Immature natural killer cell (primary cell): ENCODE measurements around the gene DONSON. TPM values are rescaled to one million over a fixed set of nuclear protein-coding genes. Genes with fewer than 3 reads are reported as not detected.
"Not testable (repeated sequence)": the region's sequence is repeated elsewhere in the genome, so short reads cannot be mapped to it uniquely, and the experiment has no call there.

Experiments used
- DNase-seq, 3 donors: peaks; one replicate each; pipeline ENCODE4 v3.0.0; 2022; ENCODE audit warnings: mixed read lengths in 1 of 3
- H3K27ac Mint-ChIP-seq, 6 donors: one replicate each; pipeline ENCODE4 v1.8.0; 2020; ENCODE audit warnings: mixed read lengths in 6 of 6, mild to moderate bottlenecking in 5 of 6, inconsistent platforms in 4 of 6, moderate library complexity in 3 of 6
- H3K27me3 Mint-ChIP-seq, 3 donors: one replicate each; pipeline ENCODE4 v1.8.0; 2020 to 2021; ENCODE audit warnings: low read depth in 3 of 3, mild to moderate bottlenecking in 3 of 3, mixed read lengths in 3 of 3, moderate library complexity in 3 of 3, inconsistent platforms in 1 of 3
- H3K36me3 Mint-ChIP-seq, 3 donors: one replicate each; pipeline ENCODE4 v1.8.0; 2020; ENCODE audit warnings: mixed read lengths in 3 of 3, inconsistent platforms in 2 of 3, mild to moderate bottlenecking in 2 of 3
- H3K4me1 Mint-ChIP-seq, 2 donors: one replicate each; pipeline ENCODE4 v1.8.0; 2020; ENCODE audit warnings: inconsistent platforms in 2 of 2, mild to moderate bottlenecking in 2 of 2, mixed read lengths in 2 of 2, moderate library complexity in 1 of 2
- H3K4me3 Mint-ChIP-seq, 5 donors: one replicate each; pipeline ENCODE4 v1.8.0; 2020; ENCODE audit warnings: mild to moderate bottlenecking in 5 of 5, mixed read lengths in 5 of 5, inconsistent platforms in 3 of 5, moderate library complexity in 3 of 5
- H3K9me3 Mint-ChIP-seq, 6 donors: one replicate each; pipeline ENCODE4 v1.8.0; 2020; ENCODE audit warnings: mild to moderate bottlenecking in 6 of 6, mixed read lengths in 6 of 6, inconsistent platforms in 4 of 6, moderate library complexity in 3 of 6
- polyA plus RNA-seq, 3 donors: library from polyadenylated mRNA; unstranded; fragments of 300-500 nt; fragmentation: Illumina TruSeq; gene quantifications; one replicate each; pipeline ENCODE4 v1.2.3, GENCODE V29; 2021

The DONSON gene
- polyA plus RNA-seq, 3 donors from 2014 or later: 2.3 to 3.7 (median 3.2) TPM

GRCh38 chr21:33578959-33579542 is 9.4 kb downstream of the DONSON start:
- Mint-ChIP-seq H3K27ac (peak overlapping the region in 4 of 6 donors; percentile 45 to 80 (median 70)), H3K36me3 (peaks cover 0 to 12% (median 2%) of the 10 kb centered on the region in 3 donors), H3K4me3 (no peak overlapping the region), H3K9me3 (no peaks in the 10 kb centered on the region), H3K4me1 (no peaks in the 10 kb centered on the region), H3K27me3 (no peaks in the 10 kb centered on the region)
- DNase-seq: no peak

DNA sequence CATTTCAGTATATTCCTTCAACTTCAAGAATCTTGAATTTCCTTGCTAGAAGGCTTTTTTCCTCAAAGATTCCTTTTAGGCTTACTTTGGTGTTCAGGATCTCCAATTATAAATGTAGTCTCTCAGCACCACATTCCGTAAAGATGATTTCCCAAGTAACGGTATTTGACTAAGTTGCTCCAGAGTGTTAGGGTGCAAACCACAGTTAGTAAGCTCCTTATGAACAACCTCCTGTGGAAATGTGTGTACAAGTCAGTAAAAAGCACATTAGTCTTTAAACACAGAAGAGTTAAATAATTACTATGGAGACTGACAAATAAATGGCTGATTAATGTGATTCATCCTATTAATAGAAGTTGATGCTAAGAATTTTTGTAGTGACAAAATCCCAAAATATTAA is 10.3 kb downstream of the DONSON start:
- Mint-ChIP-seq H3K27me3 (no peaks in the 10 kb centered on the region), H3K9me3 (no peaks in the 10 kb centered on the region), H3K36me3 (peaks cover 0 to 16% (median 2%) of the 10 kb centered on the region in 3 donors), H3K4me1 (no peaks in the 10 kb centered on the region), H3K27ac (peak overlapping the region in 2 of 6 donors; percentile 27 to 45), H3K4me3 (no peak overlapping the region)
- no peak for DNase-seq

GRCh38 chr21:33576741-33577141 is 11.7 kb downstream of the DONSON start:
- not testable (repeated sequence) for H3K9me3 Mint-ChIP-seq, DNase-seq, H3K4me3 Mint-ChIP-seq, H3K27me3 Mint-ChIP-seq, H3K4me1 Mint-ChIP-seq
- H3K27ac Mint-ChIP-seq: peak overlapping the region in 3 of 6 donors; percentile 3 to 33 (median 4)
- peaks cover 0 to 16% (median 8%) of the 10 kb centered on the region in 3 donors for H3K36me3 Mint-ChIP-seq

GRCh38 chr21:33572350-33572749 is 16.1 kb downstream of the DONSON start:
- Mint-ChIP-seq H3K9me3 (no peaks in the 10 kb centered on the region), H3K36me3 (peaks cover 6 to 24% (median 21%) of the 10 kb centered on the region in 3 donors)

GRCh38 chr21:33569991-33570390 is 18.5 kb downstream of the DONSON start:
- H3K4me3 Mint-ChIP-seq: no peak overlapping the region
- H3K4me1 Mint-ChIP-seq: peaks cover 13 to 36% of the 10 kb centered on the region in 2 donors
- H3K36me3 Mint-ChIP-seq: peaks cover 6 to 26% (median 17%) of the 10 kb centered on the region in 3 donors
- H3K9me3 Mint-ChIP-seq: no peaks in the 10 kb centered on the region
- DNase-seq: no peak
- no peaks in the 10 kb centered on the region for H3K27me3 Mint-ChIP-seq
- H3K27ac Mint-ChIP-seq: peak overlapping the region in 4 of 6 donors; percentile 26 to 61 (median 44)

More at GRCh38 chr21:33572350-33572749, 16.1 kb downstream of the DONSON start:
- H3K27me3 Mint-ChIP-seq: no peaks in the 10 kb centered on the region
- H3K27ac Mint-ChIP-seq: peak overlapping the region in 4 of 6 donors; percentile 28 to 63 (median 45)
- peaks cover 13 to 20% of the 10 kb centered on the region in 2 donors for H3K4me1 Mint-ChIP-seq
- no peak for DNase-seq
- no peak overlapping the region for H3K4me3 Mint-ChIP-seq

DNA sequence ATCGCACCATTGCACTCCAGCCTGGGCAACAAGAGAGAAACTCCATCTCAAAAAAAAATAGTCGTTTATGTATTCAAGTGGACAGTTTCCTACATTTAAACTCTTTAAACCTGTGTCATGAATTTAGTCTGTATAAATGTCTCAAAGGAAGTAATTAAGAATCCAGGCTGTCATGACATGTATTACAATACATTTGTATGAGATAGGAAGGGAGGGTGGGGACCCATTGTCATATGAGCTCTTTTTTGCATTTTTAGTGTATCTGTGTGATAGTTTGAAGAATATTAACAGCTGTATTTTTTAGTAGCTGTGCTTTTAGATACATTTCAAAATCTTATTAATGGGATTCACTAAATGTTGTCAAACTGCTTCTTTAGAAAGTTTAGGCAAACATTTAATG is 20.0 kb downstream of the DONSON start:
- Mint-ChIP-seq H3K36me3 (peaks cover 6 to 27% (median 9%) of the 10 kb centered on the region in 3 donors), H3K27ac (peak overlapping the region in 1 of 6 donors; percentile 23), H3K27me3 (no peaks in the 10 kb centered on the region), H3K9me3 (no peaks in the 10 kb centered on the region), H3K4me1 (peaks cover 18 to 43% of the 10 kb centered on the region in 2 donors), H3K4me3 (no peak overlapping the region)
- DNase-seq: no peak

DNA sequence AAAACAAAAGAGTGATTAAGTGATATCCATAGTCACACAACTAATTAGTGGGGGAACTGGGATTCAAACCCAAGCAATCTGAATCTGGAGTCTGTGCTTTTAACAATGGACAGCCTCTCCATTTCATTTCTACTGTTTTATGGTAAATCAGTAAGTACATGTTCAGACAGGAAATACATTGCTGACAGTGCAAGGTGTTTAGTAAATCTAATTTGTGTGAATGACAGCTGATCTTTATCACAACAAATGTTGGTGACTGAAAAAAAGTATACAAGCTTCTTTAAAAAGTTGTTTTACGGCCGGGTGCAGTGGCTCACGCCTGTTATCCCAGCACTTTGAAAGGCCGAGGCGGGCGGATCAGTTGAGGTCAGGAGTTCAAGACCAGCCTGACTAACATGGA is 20.6 kb downstream of the DONSON start:
- DNase-seq: no peak
- Mint-ChIP-seq H3K27ac (peak overlapping the region in 5 of 6 donors; percentile 23 to 45 (median 28)), H3K4me1 (peaks cover 23 to 48% of the 10 kb centered on the region in 2 donors)

DNA sequence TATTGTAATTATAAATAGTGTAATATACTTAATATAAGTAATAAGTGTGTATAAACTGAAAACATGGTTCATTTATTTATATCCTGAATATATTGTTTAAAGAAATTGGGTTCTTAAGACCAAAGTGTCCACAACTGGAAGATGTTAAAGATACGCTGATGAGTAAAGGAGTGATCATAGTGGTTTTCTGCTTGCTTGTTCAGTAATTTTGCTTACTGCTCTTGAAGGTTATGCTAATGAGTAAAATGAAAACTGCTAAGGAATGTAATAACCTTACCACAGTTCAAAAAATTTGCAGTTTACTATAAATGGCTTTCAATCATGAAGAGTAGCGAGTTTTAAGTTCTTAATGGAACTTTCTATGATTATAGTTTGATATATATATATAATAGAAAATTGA is 22.0 kb downstream of the DONSON start:
- DNase-seq: no peak
- Mint-ChIP-seq H3K9me3 (no peaks in the 10 kb centered on the region), H3K4me3 (no peak overlapping the region), H3K27ac (no peak overlapping the region), H3K4me1 (peaks cover 29 to 52% of the 10 kb centered on the region in 2 donors), H3K36me3 (peaks cover 9 to 21% (median 14%) of the 10 kb centered on the region in 3 donors), H3K27me3 (no peaks in the 10 kb centered on the region)

More for the DNA sequence above, 20.6 kb downstream of the DONSON start:
- Mint-ChIP-seq H3K9me3 (no peaks in the 10 kb centered on the region), H3K27me3 (no peaks in the 10 kb centered on the region), H3K4me3 (no peak overlapping the region), H3K36me3 (peaks cover 6 to 27% (median 9%) of the 10 kb centered on the region in 3 donors)

DNA sequence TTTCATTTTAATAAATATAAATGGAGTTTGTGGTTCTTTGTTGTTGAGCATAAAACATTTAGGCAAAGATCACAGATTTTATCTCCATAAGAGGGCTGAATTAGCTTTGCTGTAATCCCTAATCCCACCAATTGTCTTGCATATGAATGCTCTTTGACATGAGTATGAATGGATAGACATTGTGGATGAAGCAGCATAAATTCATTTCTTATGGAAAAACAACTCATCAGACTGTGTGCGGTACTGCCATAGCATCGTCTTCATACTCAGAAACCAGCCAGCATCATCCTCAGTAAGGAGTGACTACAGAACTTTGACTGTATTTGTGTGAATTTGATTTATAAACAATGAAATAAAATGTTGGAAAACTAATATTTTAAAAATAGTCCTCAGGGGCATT is 26.1 kb downstream of the DONSON start:
- DNase-seq: no peak
- peak overlapping the region in 2 of 6 donors; percentile 38 to 41 for H3K27ac Mint-ChIP-seq
- peaks cover 28 to 46% (median 38%) of the 10 kb centered on the region in 3 donors for H3K36me3 Mint-ChIP-seq
- no peaks in the 10 kb centered on the region for H3K9me3 Mint-ChIP-seq
- no peak overlapping the region for H3K4me3 Mint-ChIP-seq
- H3K4me1 Mint-ChIP-seq: peaks cover 30 to 78% of the 10 kb centered on the region in 2 donors
- peaks cover 0 to 6% (median 2%) of the 10 kb centered on the region in 3 donors for H3K27me3 Mint-ChIP-seq

- Mint-ChIP-seq H3K9me3 (no peaks in the 10 kb centered on the region), H3K27me3 (peaks cover 0 to 10% (median 2%) of the 10 kb centered on the region in 3 donors), H3K27ac (peak overlapping the region; percentile 31 to 68 (median 53)), H3K36me3 (peaks cover 28 to 54% (median 46%) of the 10 kb centered on the region in 3 donors), H3K4me3 (no peak overlapping the region), H3K4me1 (peaks cover 41 to 78% of the 10 kb centered on the region in 2 donors)
- DNase-seq: no peak
These were observed 27.1 kb downstream of the DONSON start for GRCh38 chr21:33561373-33561772.

DNA sequence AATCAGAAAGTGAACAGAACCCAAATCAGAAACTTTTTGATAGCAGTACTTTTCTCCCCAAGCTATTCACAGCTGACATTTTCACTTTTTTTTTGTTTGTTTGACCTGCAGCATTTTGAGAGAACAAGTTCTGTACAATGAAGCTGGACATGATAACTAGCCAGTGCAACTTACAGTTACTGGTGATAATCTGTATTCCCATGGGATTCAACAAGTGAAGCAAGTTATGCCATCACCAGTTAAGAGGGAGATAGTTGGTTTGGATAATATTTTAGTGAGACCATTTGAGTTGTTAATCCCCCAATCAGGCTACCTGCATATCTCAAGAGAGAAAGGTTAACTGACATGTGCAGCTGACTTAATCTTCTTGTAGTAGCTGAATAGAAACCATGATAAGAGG is 27.5 kb downstream of the DONSON start:
- Mint-ChIP-seq H3K4me1 (peaks cover 45 to 78% of the 10 kb centered on the region in 2 donors), H3K36me3 (peaks cover 31 to 57% (median 50%) of the 10 kb centered on the region in 3 donors), H3K27ac (peak overlapping the region; percentile 31 to 68 (median 53)), H3K9me3 (no peaks in the 10 kb centered on the region), H3K4me3 (no peak overlapping the region), H3K27me3 (peaks cover 0 to 14% (median 2%) of the 10 kb centered on the region in 3 donors)
- no peak for DNase-seq

GRCh38 chr21:33559813-33560212 is 28.7 kb downstream of the DONSON start:
- Mint-ChIP-seq H3K36me3 (peaks cover 37 to 66% (median 55%) of the 10 kb centered on the region in 3 donors), H3K27me3 (peaks cover 0 to 14% (median 3%) of the 10 kb centered on the region in 3 donors), H3K9me3 (no peaks in the 10 kb centered on the region), H3K4me1 (peaks cover 54 to 85% of the 10 kb centered on the region in 2 donors), H3K27ac (peak overlapping the region in 2 of 6 donors; percentile 27 to 30), H3K4me3 (no peak overlapping the region)
- no peak for DNase-seq

GRCh38 chr21:33558777-33559421 is 29.6 kb downstream of the DONSON start:
- Mint-ChIP-seq H3K27me3 (peaks cover 5 to 14% (median 5%) of the 10 kb centered on the region in 3 donors), H3K4me3 (no peak overlapping the region), H3K4me1 (peaks cover 61 to 92% of the 10 kb centered on the region in 2 donors), H3K9me3 (no peaks in the 10 kb centered on the region), H3K27ac (peak overlapping the region in 1 of 6 donors; percentile 28), H3K36me3 (peaks cover 46 to 72% (median 55%) of the 10 kb centered on the region in 3 donors)
- DNase-seq: no peak

DNA sequence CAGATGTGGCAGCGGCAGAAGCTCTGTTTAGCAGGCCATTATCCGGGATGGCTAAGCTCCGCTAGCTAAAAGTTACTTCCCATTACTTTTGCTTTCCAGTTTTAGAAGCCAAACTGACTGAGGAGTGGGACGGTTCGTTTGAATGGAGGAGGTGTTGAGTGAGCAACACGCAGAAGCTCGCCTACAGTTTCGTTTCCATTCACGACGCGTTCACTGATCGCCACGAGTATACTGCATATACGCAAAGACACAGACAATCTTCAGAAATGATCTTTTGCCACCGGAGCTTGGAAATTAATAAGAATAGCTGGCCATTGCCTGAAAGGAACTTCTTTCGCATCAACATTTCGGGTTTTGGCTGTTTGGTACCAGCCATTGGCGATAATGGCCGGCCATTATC is 31.0 kb downstream of the DONSON start:
- peak overlapping the region in 1 of 6 donors; percentile 40 for H3K27ac Mint-ChIP-seq
- peaks cover 50 to 91% of the 10 kb centered on the region in 2 donors for H3K4me1 Mint-ChIP-seq
- H3K27me3 Mint-ChIP-seq: peaks cover 5 to 17% (median 5%) of the 10 kb centered on the region in 3 donors
- H3K4me3 Mint-ChIP-seq: no peak overlapping the region
- no peak for DNase-seq
- no peaks in the 10 kb centered on the region for H3K9me3 Mint-ChIP-seq
- peaks cover 46 to 74% (median 56%) of the 10 kb centered on the region in 3 donors for H3K36me3 Mint-ChIP-seq
